HG03565 (cell line): ENCODE results near the gene KRT35.
"Not testable (repeated sequence)": the region's sequence is repeated elsewhere in the genome, so short reads cannot be mapped to it uniquely, and the experiment has no call there.

Experiments used
- ATAC-seq: cut with Tn5 transposase; IDR thresholded peaks from one replicate; pipeline ENCODE4 v1.9.1; 2021; ENCODE audit warnings: mild to moderate bottlenecking, moderate library complexity; ENCODE audit not compliant: unreplicated experiment

KRT35 gene

GRCh38 chr17:41462705-41463104 is 18.2 kb downstream of the KRT35 start:
- no peak for ATAC-seq

- ATAC-seq, result no peak
Measured at GRCh38 chr17:41457676-41458075, 23.3 kb downstream of the KRT35 start.

- ATAC-seq, result no peak
Measured at GRCh38 chr17:41456204-41456603, 24.7 kb downstream of the KRT35 start.

GRCh38 chr17:41455236-41455635 is 25.7 kb downstream of the KRT35 start:
- ATAC-seq, result no peak

GRCh38 chr17:41453066-41453465 is 27.9 kb downstream of the KRT35 start:
- no peak for ATAC-seq

GRCh38 chr17:41452281-41452680 is 28.7 kb downstream of the KRT35 start:
- no peak for ATAC-seq

- no peak for ATAC-seq
Measured at GRCh38 chr17:41451154-41451728, 29.7 kb downstream of the KRT35 start.

GRCh38 chr17:41449008-41449407 is 31.9 kb downstream of the KRT35 start:
- no peak for ATAC-seq

- ATAC-seq, result no peak
Measured at GRCh38 chr17:41448506-41448905, 32.4 kb downstream of the KRT35 start.

GRCh38 chr17:41446806-41447205 is 34.1 kb downstream of the KRT35 start:
- ATAC-seq, result no peak

- no peak for ATAC-seq
Measured at GRCh38 chr17:41444640-41445039, 36.3 kb downstream of the KRT35 start.

GRCh38 chr17:41444186-41444585 is 36.8 kb downstream of the KRT35 start:
- ATAC-seq, result no peak

GRCh38 chr17:41442739-41443138 is 38.2 kb downstream of the KRT35 start:
- no peak for ATAC-seq

GRCh38 chr17:41440531-41441033 is 40.4 kb downstream of the KRT35 start, which contains the start of gene KRT38:
KRT38 (minus strand) TSS chr17:41440983; CDS start chr17:41440921, 62 bp downstream.
- no peak for ATAC-seq

- no peak for ATAC-seq
Measured at GRCh38 chr17:41439375-41439774, 41.6 kb downstream of the KRT35 start.

- no peak for ATAC-seq
Measured at GRCh38 chr17:41437769-41438168, 43.2 kb downstream of the KRT35 start.

- no peak for ATAC-seq
Measured at GRCh38 chr17:41437254-41437653, 43.7 kb downstream of the KRT35 start.

- no peak for ATAC-seq
Measured at GRCh38 chr17:41434415-41434814, 46.5 kb downstream of the KRT35 start.

GRCh38 chr17:41434005-41434404 is 46.9 kb downstream of the KRT35 start:
- ATAC-seq, result no peak

GRCh38 chr17:41433586-41433985 is 47.4 kb downstream of the KRT35 start:
- no peak for ATAC-seq

GRCh38 chr17:41430376-41430775 is 50.6 kb downstream of the KRT35 start:
- ATAC-seq, result not testable (repeated sequence)

- no peak for ATAC-seq
Measured at GRCh38 chr17:41429667-41430066, 51.3 kb downstream of the KRT35 start.
